ENCODE measurements around the gene ZBTB42. TPM values are rescaled to one million over a fixed set of nuclear protein-coding genes. Genes with fewer than 3 reads are reported as not detected.

Gene ZBTB42
- total RNA-seq, 4 donors from 2014 or later: 2.5 to 6.4 (median 4.9) TPM

DNA sequence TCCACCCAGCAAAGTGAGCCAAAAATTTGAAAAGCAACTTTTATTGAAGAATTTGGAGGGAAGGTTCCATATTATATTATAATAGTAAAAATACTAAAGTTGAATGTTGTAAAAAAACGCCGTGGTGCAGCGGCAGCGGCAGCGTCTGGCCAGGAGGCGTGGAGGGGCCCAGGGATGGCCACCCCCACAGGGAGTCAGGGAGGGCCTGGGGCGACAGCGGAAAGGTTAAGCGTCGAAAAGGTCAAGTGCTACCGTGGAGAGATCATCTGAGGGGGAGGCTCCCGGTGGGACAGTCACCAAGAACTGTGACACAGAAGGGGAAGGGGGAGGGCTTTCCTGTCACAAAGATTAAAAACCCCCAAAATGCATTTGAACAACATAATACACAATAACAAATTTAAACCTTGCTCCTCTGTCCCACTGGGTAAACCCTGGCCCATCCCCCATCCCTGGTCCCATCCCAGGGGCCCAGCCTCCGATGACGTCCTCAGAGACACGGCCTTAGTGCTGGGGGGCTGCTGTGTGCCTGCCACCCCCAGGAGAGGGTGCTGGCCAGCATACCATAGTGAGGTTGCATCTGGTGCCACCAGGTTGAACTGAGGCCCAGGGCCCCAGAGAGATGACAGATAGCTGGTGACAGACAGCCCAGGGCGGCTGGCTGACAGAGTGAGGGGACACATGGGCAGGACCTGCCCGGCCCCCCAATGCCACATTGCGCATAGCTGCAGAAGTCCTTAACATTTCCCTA, 31.4 kb upstream of the ZBTB42 start:
- Histone ChIP-seq H3K36me3 (peaks cover 28 to 51% (median 49%) of the 10 kb centered on the region in 4 donors), H3K27ac (replicated peaks in 1 of 4) (peak overlapping the region in 2 of 4 donors; percentile 54 to 56), H3K4me1 (peaks cover 5 to 15% (median 11%) of the 10 kb centered on the region in 4 donors), H3K4me3 (no peak overlapping the region), H3K27me3 (no peaks in the 10 kb centered on the region), H3K9me3 (peaks cover 0 to 8% (median 3%) of the 10 kb centered on the region in 4 donors)
- 78% methylated on average over 14 of the region's 18 CpGs for WGBS
- no peak for DNase-seq (ENCODE audit: extremely low spot score)
- TF ChIP-seq POLR2A (IDR thresholded peaks at IDR 0.05; ENCODE audit: low read depth): no peak
- TF ChIP-seq, protein P1, sequence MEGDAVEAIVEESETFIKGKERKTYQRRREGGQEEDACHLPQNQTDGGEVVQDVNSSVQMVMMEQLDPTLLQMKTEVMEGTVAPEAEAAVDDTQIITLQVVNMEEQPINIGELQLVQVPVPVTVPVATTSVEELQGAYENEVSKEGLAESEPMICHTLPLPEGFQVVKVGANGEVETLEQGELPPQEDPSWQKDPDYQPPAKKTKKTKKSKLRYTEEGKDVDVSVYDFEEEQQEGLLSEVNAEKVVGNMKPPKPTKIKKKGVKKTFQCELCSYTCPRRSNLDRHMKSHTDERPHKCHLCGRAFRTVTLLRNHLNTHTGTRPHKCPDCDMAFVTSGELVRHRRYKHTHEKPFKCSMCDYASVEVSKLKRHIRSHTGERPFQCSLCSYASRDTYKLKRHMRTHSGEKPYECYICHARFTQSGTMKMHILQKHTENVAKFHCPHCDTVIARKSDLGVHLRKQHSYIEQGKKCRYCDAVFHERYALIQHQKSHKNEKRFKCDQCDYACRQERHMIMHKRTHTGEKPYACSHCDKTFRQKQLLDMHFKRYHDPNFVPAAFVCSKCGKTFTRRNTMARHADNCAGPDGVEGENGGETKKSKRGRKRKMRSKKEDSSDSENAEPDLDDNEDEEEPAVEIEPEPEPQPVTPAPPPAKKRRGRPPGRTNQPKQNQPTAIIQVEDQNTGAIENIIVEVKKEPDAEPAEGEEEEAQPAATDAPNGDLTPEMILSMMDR (IDR thresholded peaks at IDR 0.05): no peak
- TF ChIP-seq EP300 (IDR thresholded peaks at IDR 0.05): no peak
- TF ChIP-seq POLR2AphosphoS5 (IDR thresholded peaks at IDR 0.05): no peak
- intact Hi-C loops (cut with DNase I): no loop called here

DNA sequence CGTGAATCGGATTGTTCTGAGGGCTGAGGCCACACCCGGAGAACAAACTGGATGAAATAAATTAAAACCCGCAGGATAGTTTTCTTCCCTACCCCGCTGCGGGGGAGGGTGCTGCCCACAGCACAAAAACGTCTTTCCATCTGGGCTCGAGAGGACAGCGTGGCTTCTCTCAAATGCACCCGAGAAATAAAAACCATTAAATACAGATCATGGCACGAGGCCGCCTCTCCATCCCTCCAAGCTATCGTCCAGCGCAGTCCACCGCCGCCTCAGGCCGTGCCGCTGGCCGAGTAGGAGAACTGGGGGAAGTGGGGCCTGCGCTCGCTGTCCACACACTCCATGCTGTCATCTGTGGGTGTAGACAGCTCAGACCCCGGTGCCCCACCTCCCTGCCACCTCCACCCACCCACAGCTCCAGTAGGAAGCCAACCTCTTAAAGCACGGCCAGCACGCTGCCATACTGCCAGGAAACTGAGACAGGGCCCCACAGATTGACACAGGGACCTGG, 30.8 kb upstream of the ZBTB42 start:
- no peak for TF ChIP-seq EP300 (IDR thresholded peaks at IDR 0.05)
- TF ChIP-seq POLR2AphosphoS5 (IDR thresholded peaks at IDR 0.05): no peak
- H3K36me3 ChIP-seq: peaks cover 32 to 58% (median 55%) of the 10 kb centered on the region in 4 donors

DNA sequence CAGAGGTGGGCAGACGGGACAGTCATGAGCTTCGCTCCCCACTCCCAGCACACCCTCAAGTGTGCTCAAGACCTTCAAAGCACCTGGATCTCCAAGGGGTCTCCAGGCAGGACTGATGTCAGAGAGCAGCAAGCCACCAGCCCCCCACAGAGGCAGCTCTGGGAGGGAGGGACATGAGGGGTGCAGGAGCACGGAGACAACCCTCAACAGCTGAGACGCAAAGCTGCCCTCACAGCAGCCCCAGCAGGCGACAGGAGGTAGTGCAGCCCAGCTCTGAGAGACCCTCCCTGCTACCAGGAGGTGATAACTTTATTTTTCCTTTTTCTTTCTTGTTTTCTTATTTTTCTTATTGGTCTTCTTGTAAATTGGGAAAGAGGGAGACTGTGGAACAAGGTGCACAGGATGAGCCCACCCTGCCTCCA, 30.0 kb upstream of the ZBTB42 start:
- Histone ChIP-seq H3K4me1 (peaks cover 5 to 15% (median 11%) of the 10 kb centered on the region in 4 donors), H3K9me3 (peaks cover 0 to 8% (median 3%) of the 10 kb centered on the region in 4 donors), H3K4me3 (no peak overlapping the region), H3K27ac (replicated peaks in 1 of 4) (no peak overlapping the region), H3K27me3 (no peaks in the 10 kb centered on the region), H3K36me3 (peaks cover 32 to 65% (median 62%) of the 10 kb centered on the region in 4 donors)
- TF ChIP-seq, protein P1 (IDR thresholded peaks at IDR 0.05): peak in 2 of 3 experiments; percentile 15 to 53
- TF ChIP-seq POLR2A (IDR thresholded peaks at IDR 0.05; ENCODE audit: low read depth): no peak
- TF ChIP-seq EP300 (IDR thresholded peaks at IDR 0.05): no peak
- no peak for TF ChIP-seq POLR2AphosphoS5 (IDR thresholded peaks at IDR 0.05)
- no peak for DNase-seq (ENCODE audit: extremely low spot score)
- intact Hi-C loops (cut with DNase I): no loop called here
- 98% methylated on average over 4 of the region's 5 CpGs for WGBS

More for the DNA sequence above, 30.8 kb upstream of the ZBTB42 start:
- H3K4me3 ChIP-seq: no peak overlapping the region
- H3K9me3 ChIP-seq: peaks cover 0 to 8% (median 3%) of the 10 kb centered on the region in 4 donors
- intact Hi-C loops (cut with DNase I): no loop called here
- H3K4me1 ChIP-seq: peaks cover 5 to 15% (median 11%) of the 10 kb centered on the region in 4 donors
- 70% methylated on average over 18 of the region's 24 CpGs for WGBS
- DNase-seq (ENCODE audit: extremely low spot score): no peak
- no peak overlapping the region for H3K27ac ChIP-seq (replicated peaks in 1 of 4)
- H3K27me3 ChIP-seq: no peaks in the 10 kb centered on the region

DNA sequence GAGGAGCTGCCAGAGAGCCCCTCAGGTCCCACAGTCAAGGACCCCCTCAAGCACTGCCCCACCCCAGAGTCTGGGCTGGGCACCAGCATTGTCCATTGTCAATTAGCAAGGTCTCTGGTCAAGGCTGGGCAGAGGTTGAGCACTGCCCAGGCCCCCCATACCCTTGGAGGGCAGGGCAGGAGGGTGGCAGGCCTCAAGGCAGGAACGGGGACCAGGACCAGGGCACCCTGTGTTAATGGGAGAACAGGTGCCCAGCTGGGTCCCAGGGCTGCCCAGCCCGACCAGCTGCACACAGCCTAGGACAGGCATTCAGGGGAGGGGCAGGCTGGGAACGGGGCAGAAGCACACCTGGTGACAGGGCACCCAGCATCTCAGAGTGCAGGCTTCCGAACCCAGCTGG, 29.5 kb upstream of the ZBTB42 start:
- peaks cover 32 to 70% (median 65%) of the 10 kb centered on the region in 4 donors for H3K36me3 ChIP-seq

More for the DNA sequence above, 29.5 kb upstream of the ZBTB42 start:
- intact Hi-C loops (cut with DNase I): no loop called here
- WGBS: 75% methylated on average over 1 of the region's 4 CpGs
- TF ChIP-seq POLR2AphosphoS5 (IDR thresholded peaks at IDR 0.05) (no peak), POLR2A (IDR thresholded peaks at IDR 0.05; ENCODE audit: low read depth) (no peak), EP300 (IDR thresholded peaks at IDR 0.05) (no peak)
- TF ChIP-seq, protein P1 (IDR thresholded peaks at IDR 0.05): no peak
- no peak overlapping the region for H3K4me3 ChIP-seq
- H3K27me3 ChIP-seq: no peaks in the 10 kb centered on the region
- no peak for DNase-seq (ENCODE audit: extremely low spot score)
- no peak overlapping the region for H3K27ac ChIP-seq (replicated peaks in 1 of 4)
- peaks cover 5 to 15% (median 11%) of the 10 kb centered on the region in 4 donors for H3K4me1 ChIP-seq
- peaks cover 0 to 8% (median 3%) of the 10 kb centered on the region in 4 donors for H3K9me3 ChIP-seq

All from esophagus muscularis mucosa (tissue), 4 donors.